ENCODE data around the gene CEPT1. TPM values are rescaled to one million over a fixed set of nuclear protein-coding genes. Genes with fewer than 3 reads are reported as not detected.

The CEPT1 gene
- total and polyA plus RNA-seq, 7 donors = 6.7 to 13.7 (median 10.0) TPM

DNA sequence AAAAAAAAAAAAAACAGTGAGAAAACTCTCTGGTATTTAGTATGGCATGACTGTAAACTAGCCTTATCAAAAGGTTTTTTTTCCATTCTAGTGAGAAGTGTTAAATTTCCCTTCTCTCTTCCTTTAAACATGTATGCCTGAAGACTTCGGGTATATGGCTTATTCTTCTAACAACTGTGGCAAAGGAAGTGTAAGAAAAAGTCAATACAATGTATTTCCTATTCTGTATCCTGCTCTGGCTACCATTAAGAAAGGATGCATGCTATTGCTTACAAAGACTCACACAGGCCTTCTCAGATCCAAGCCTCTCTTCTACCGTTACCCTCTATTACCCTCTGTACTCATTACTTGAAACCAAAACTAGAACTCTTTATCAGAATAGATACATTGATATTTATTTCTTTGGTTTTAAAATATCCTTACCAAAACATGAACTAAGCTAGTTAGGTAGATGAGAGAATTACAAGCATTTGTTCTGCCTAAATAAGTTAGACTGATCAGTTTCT, 8.4 kb downstream of the CEPT1 start:
- peaks cover 7% of the 10 kb centered on the region for H3K4me1 ChIP-seq
- WGBS, 3 donors = 75 to 77% (median 76%) methylated on average over 2 of the region's 2 CpGs
- DNase-seq = no peak
- ATAC-seq = no peak
- H3K9me3 ChIP-seq = no peaks in the 10 kb centered on the region
- no peaks in the 10 kb centered on the region for H3K27me3 ChIP-seq (ENCODE audit: insufficient read depth in 3 of 3, low read length in 2 of 3)
- H3K4me3 ChIP-seq = no peak overlapping the region
- H3K36me3 ChIP-seq (ENCODE audit: insufficient read depth in 1 of 2, low read depth in 1 of 2) = peaks cover 3 to 57% of the 10 kb centered on the region in 2 donors
- H3K27ac ChIP-seq = no peak overlapping the region
- TF ChIP-seq, protein P1, sequence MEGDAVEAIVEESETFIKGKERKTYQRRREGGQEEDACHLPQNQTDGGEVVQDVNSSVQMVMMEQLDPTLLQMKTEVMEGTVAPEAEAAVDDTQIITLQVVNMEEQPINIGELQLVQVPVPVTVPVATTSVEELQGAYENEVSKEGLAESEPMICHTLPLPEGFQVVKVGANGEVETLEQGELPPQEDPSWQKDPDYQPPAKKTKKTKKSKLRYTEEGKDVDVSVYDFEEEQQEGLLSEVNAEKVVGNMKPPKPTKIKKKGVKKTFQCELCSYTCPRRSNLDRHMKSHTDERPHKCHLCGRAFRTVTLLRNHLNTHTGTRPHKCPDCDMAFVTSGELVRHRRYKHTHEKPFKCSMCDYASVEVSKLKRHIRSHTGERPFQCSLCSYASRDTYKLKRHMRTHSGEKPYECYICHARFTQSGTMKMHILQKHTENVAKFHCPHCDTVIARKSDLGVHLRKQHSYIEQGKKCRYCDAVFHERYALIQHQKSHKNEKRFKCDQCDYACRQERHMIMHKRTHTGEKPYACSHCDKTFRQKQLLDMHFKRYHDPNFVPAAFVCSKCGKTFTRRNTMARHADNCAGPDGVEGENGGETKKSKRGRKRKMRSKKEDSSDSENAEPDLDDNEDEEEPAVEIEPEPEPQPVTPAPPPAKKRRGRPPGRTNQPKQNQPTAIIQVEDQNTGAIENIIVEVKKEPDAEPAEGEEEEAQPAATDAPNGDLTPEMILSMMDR (IDR thresholded peaks at IDR 0.05) = no peak
- intact Hi-C loops (cut with DNase I) = loop anchor here in 1 of 2 donors (10.0 kb wide), 1 partner anchor 296 kb away; the partner anchor contains the start of genes ATP5PB and WDR77

DNA sequence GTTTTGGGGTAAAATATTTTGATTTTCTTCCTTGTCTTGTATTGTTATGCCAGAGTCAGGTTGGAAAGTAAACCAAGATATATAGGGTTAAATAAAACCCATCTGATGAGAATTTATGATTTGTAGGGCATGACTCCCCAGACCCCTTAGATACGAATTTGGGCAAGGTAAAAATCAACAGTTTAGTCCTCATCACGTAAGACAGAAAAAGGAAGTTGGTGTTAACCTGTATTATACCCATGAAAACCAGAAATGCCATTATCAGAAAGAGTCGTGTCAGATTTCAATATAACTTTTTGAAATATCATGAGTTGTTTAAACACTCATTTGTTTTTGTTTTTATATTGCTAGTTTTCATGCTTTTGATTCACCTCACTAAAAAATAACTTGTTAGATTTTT, 11.8 kb downstream of the CEPT1 start:
- ATAC-seq (no peak), DNase-seq (no peak)
- H3K27me3 ChIP-seq (ENCODE audit: insufficient read depth in 3 of 3, low read length in 2 of 3) = no peaks in the 10 kb centered on the region
- no peak overlapping the region for H3K4me3 ChIP-seq
- intact Hi-C loops (cut with DNase I) = no loop called here
- peaks cover 3 to 75% of the 10 kb centered on the region in 2 donors for H3K36me3 ChIP-seq (ENCODE audit: insufficient read depth in 1 of 2, low read depth in 1 of 2)
- TF ChIP-seq, protein P1 (IDR thresholded peaks at IDR 0.05) = no peak
- 67 to 74% (median 70%) methylated on average over 3 of the region's 3 CpGs for whole genome bisulfite sequencing, 3 donors
- no peaks in the 10 kb centered on the region for H3K9me3 ChIP-seq
- peaks cover 4% of the 10 kb centered on the region for H3K4me1 ChIP-seq
- no peak overlapping the region for H3K27ac ChIP-seq

GRCh38 chr1:111154021-111154999, 14.3 kb downstream of the CEPT1 start:
- no peaks in the 10 kb centered on the region for H3K4me1 ChIP-seq
- H3K27ac ChIP-seq = no peak overlapping the region
- ATAC-seq (no peak), DNase-seq (no peak)
- intact Hi-C loops (cut with DNase I) = no loop called here
- H3K36me3 ChIP-seq (ENCODE audit: insufficient read depth in 1 of 2, low read depth in 1 of 2) = peaks cover 3 to 63% of the 10 kb centered on the region in 2 donors
- 95 to 96% (median 96%) methylated on average over 5 of the region's 5 CpGs for WGBS, 3 donors
- H3K9me3 ChIP-seq = no peaks in the 10 kb centered on the region
- TF ChIP-seq, protein P1 (IDR thresholded peaks at IDR 0.05) = no peak
- no peaks in the 10 kb centered on the region for H3K27me3 ChIP-seq (ENCODE audit: insufficient read depth in 3 of 3, low read length in 2 of 3)
- H3K4me3 ChIP-seq = no peak overlapping the region

- ATAC-seq (no peak), DNase-seq (no peak)
- WGBS, 3 donors = 95 to 97% (median 96%) methylated on average over 2 of the region's 2 CpGs
- no peak overlapping the region for H3K4me3 ChIP-seq
- TF ChIP-seq, protein P1 (IDR thresholded peaks at IDR 0.05) = no peak
- no peaks in the 10 kb centered on the region for H3K27me3 ChIP-seq (ENCODE audit: insufficient read depth in 3 of 3, low read length in 2 of 3)
- intact Hi-C loops (cut with DNase I) = no loop called here
- no peaks in the 10 kb centered on the region for H3K4me1 ChIP-seq
- peaks cover 0 to 51% of the 10 kb centered on the region in 2 donors for H3K36me3 ChIP-seq (ENCODE audit: insufficient read depth in 1 of 2, low read depth in 1 of 2)
- no peak overlapping the region for H3K27ac ChIP-seq
- H3K9me3 ChIP-seq = no peaks in the 10 kb centered on the region
Observed at GRCh38 chr1:111157431-111157830, 17.4 kb downstream of the CEPT1 start.
